SK-N-SH treated with all-trans-retinoic acid at 6 μM for 48 hours (cell line): ENCODE measurements around the gene TRABD2A.

Experiments used
- ATAC-seq: fragments of 200-7000 bp; cut with Tn5 transposase; 3 replicates; pipeline ENCODE4 v1.9.1; 2020; ENCODE audit warnings: mild to moderate bottlenecking, moderate library complexity
- ARNTL ChIP-seq: fragments of 450-650 bp; formaldehyde crosslinking; IDR thresholded peaks from 2 replicates; pipeline ENCODE4 v1.5.0; 2020; ENCODE audit warnings: low read depth, mild to moderate bottlenecking, moderate library complexity, borderline replicate concordance
- CREB5 ChIP-seq: fragments of 250-450 bp; sonication (Bioruptor Pico); IDR thresholded peaks from 2 replicates; pipeline ENCODE4 v1.5.1; 2020; ENCODE audit warnings: low read depth, mild to moderate bottlenecking, moderate library complexity
- CSDC2 ChIP-seq: fragments of 250-450 bp; sonication (Bioruptor Pico); IDR thresholded peaks from 2 replicates; pipeline ENCODE4 v1.5.0; 2020; ENCODE audit warnings: mild to moderate bottlenecking, moderate library complexity
- CSRNP3 ChIP-seq: fragments of 250-450 bp; sonication (Bioruptor Pico); IDR thresholded peaks from 2 replicates; pipeline ENCODE4 v1.5.1; 2021; ENCODE audit warnings: mild to moderate bottlenecking, moderate library complexity
- ESRRG ChIP-seq: fragments of 250-450 bp; sonication (Bioruptor Pico); IDR thresholded peaks from 2 replicates; pipeline ENCODE4 v1.6.1; 2021; ENCODE audit warnings: mild to moderate bottlenecking
- ISL1 ChIP-seq: fragments of 250-450 bp; sonication (Bioruptor Pico); IDR thresholded peaks from 2 replicates; pipeline ENCODE4 v2.1.2; 2022; ENCODE audit warnings: mild to moderate bottlenecking, moderate library complexity
- OSR1 ChIP-seq: fragments of 250-450 bp; sonication (Bioruptor Pico); IDR thresholded peaks from 2 replicates; pipeline ENCODE4 v1.8.0; 2022; ENCODE audit warnings: moderate library complexity, mild to moderate bottlenecking, inconsistent platforms
- PATZ1 ChIP-seq: fragments of 250-450 bp; sonication (Bioruptor Pico); IDR thresholded peaks from 2 replicates; pipeline ENCODE4 v1.8.0; 2020; ENCODE audit warnings: mild to moderate bottlenecking, moderate library complexity, borderline replicate concordance
- POU6F1 ChIP-seq: fragments of 250-450 bp; sonication (Bioruptor Pico); IDR thresholded peaks from 2 replicates; pipeline ENCODE4 v1.8.0; 2021; ENCODE audit warnings: low read depth, mild to moderate bottlenecking, moderate library complexity, borderline replicate concordance
- PPARA ChIP-seq: fragments of 250-450 bp; sonication (Bioruptor Pico); IDR thresholded peaks from 2 replicates; pipeline ENCODE4 v1.5.0; 2020; ENCODE audit warnings: mild to moderate bottlenecking, borderline replicate concordance
- RARB ChIP-seq: fragments of 250-450 bp; sonication (Bioruptor Pico); IDR thresholded peaks from 2 replicates; pipeline ENCODE4 v1.8.0; 2021; ENCODE audit warnings: mild to moderate bottlenecking, moderate library complexity
- SNAI2 ChIP-seq: fragments of 250-450 bp; sonication (Bioruptor Pico); IDR thresholded peaks from 2 replicates; pipeline ENCODE4 v1.5.0; 2020; ENCODE audit warnings: mild to moderate bottlenecking, moderate library complexity
- TCF4 ChIP-seq: fragments of 250-450 bp; sonication (Bioruptor Pico); IDR thresholded peaks from 2 replicates; pipeline ENCODE4 v1.8.0; 2021; ENCODE audit warnings: mild to moderate bottlenecking, moderate library complexity, borderline replicate concordance
- TOX ChIP-seq: fragments of 250-450 bp; sonication (Bioruptor Pico); IDR thresholded peaks from 2 replicates; pipeline ENCODE4 v1.8.0; 2021; ENCODE audit warnings: mild to moderate bottlenecking, moderate library complexity, borderline replicate concordance
- TSHZ2 ChIP-seq: fragments of 250-450 bp; sonication (Bioruptor Pico); IDR thresholded peaks from 2 replicates; pipeline ENCODE4 v1.5.0; 2020; ENCODE audit warnings: mild to moderate bottlenecking, moderate library complexity
- ZC3H10 ChIP-seq: fragments of 250-450 bp; sonication (Bioruptor Pico); IDR thresholded peaks from 2 replicates; pipeline ENCODE4 v1.5.1; 2021; ENCODE audit warnings: mild to moderate bottlenecking, moderate library complexity
- ZFP3 ChIP-seq: fragments of 250-450 bp; sonication (Bioruptor Pico); IDR thresholded peaks from 2 replicates; pipeline ENCODE4 v1.5.0; 2020; ENCODE audit warnings: mild to moderate bottlenecking, moderate library complexity
- ZFP30 ChIP-seq: fragments of 450-650 bp; formaldehyde crosslinking; IDR thresholded peaks from 2 replicates; pipeline ENCODE4 v1.5.0; 2022; ENCODE audit warnings: mild to moderate bottlenecking, moderate library complexity
- ZNF565 ChIP-seq: fragments of 450-650 bp; formaldehyde crosslinking; conservative IDR thresholded peaks from 2 replicates; pipeline ENCODE4 v1.5.0; 2020; ENCODE audit warnings: low read depth, mild to moderate bottlenecking, moderate library complexity
- ZNF70 ChIP-seq: fragments of 450-650 bp; formaldehyde crosslinking; IDR thresholded peaks from 2 replicates; pipeline ENCODE4 v1.5.0; 2020; ENCODE audit warnings: mild to moderate bottlenecking, moderate library complexity
- ZNF8 ChIP-seq: fragments of 450-650 bp; formaldehyde crosslinking; IDR thresholded peaks from 2 replicates; pipeline ENCODE4 v1.5.0; 2020; ENCODE audit warnings: mild to moderate bottlenecking, moderate library complexity

The TRABD2A gene

GRCh38 chr2:84881581-84882413 is 913 bp upstream of the TRABD2A start (continued):
- no peak for TF ChIP-seq ZFP3

- TF ChIP-seq TSHZ2 (no peak), ZFP30 (CRISPR knock-in tag) (no peak), ZNF565 (no peak), ZNF8 (CRISPR knock-in tag) (no peak), ZC3H10 (CRISPR knock-in tag) (no peak), ISL1 (no peak), CREB5 (CRISPR knock-in tag) (no peak), ESRRG (CRISPR knock-in tag) (no peak), TCF4 (CRISPR knock-in tag) (no peak), CSDC2 (CRISPR knock-in tag) (no peak), ARNTL (CRISPR knock-in tag) (no peak), POU6F1 (no peak), ZFP3 (no peak), ZNF70 (CRISPR knock-in tag) (no peak), PPARA (CRISPR knock-in tag) (no peak)
- peak; percentile 3; the same call in 2 of the 3 replicates for ATAC-seq
These were observed 564 bp downstream of the TRABD2A start for GRCh38 chr2:84880395-84880644.

GRCh38 chr2:84879584-84880394 is 1.1 kb downstream of the TRABD2A start:
- ATAC-seq, result peak; percentile 17
- TF ChIP-seq ZC3H10 (CRISPR knock-in tag) (no peak), PATZ1 (no peak), TOX (CRISPR knock-in tag) (no peak), OSR1 (CRISPR knock-in tag) (no peak), ZNF8 (CRISPR knock-in tag) (no peak), ISL1 (no peak), CREB5 (CRISPR knock-in tag) (no peak), CSRNP3 (CRISPR knock-in tag) (no peak), CSDC2 (CRISPR knock-in tag) (no peak), ESRRG (CRISPR knock-in tag) (no peak), TCF4 (CRISPR knock-in tag) (no peak), RARB (no peak), SNAI2 (no peak), ZNF70 (CRISPR knock-in tag) (no peak), TSHZ2 (no peak), ARNTL (CRISPR knock-in tag) (no peak)
